Rectal smooth muscle tissue (tissue), 1 donor: Measurements from ENCODE around the gene TNS3.

ENCODE experiments used
- H3K27ac ChIP-seq: one replicate; pipeline ENCODE4 v1.7.0; 2013; ENCODE audit warnings: low read depth, low read length, inconsistent platforms
- H3K27me3 ChIP-seq: one replicate; pipeline ENCODE4 v1.7.0; 2013; ENCODE audit warnings: low read length; ENCODE audit not compliant: control insufficient read depth, insufficient read depth
- H3K36me3 ChIP-seq: one replicate; pipeline ENCODE4 v1.7.0; 2013; ENCODE audit warnings: low read length; ENCODE audit not compliant: control insufficient read depth, insufficient read depth
- H3K4me1 ChIP-seq: one replicate; pipeline ENCODE4 v1.7.0; 2013; ENCODE audit warnings: low read length; ENCODE audit not compliant: control insufficient read depth, insufficient read depth
- H3K4me3 ChIP-seq: one replicate; pipeline ENCODE4 v1.7.0; 2013; ENCODE audit warnings: low read length
- H3K9ac ChIP-seq: one replicate; pipeline ENCODE4 v1.7.0; 2013; ENCODE audit warnings: low read length

The TNS3 gene

DNA sequence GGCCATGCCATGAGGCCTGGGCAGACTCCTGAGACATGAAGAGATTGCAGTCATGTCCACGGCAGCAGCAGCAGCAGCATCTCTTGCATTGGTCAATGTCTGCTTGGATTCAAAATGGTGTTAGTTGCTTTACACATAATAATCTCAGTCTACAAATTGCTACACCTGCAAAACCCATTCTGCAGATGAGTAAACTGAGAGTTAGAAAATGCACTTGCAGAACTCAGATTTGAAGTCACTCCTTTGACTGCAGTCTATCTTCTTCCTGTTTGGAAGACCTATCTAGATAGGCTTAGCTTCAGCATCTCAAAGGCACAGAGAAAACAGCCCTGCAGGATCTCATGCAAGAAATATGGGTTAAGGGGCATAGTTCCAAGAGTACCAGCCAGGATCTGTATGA lies 350.3 kb downstream of the TNS3 start:
- Histone ChIP-seq H3K36me3 (no peaks in the 10 kb centered on the region), H3K4me1 (peaks cover 6% of the 10 kb centered on the region), H3K27me3 (no peaks in the 10 kb centered on the region), H3K9ac (no peak overlapping the region), H3K4me3 (no peak overlapping the region), H3K27ac (no peak overlapping the region)

GRCh38 chr7:47231032-47231431 lies 350.9 kb downstream of the TNS3 start:
- H3K27ac ChIP-seq = no peak overlapping the region
- H3K4me3 ChIP-seq = no peak overlapping the region
- no peaks in the 10 kb centered on the region for H3K36me3 ChIP-seq
- H3K27me3 ChIP-seq = no peaks in the 10 kb centered on the region
- no peak overlapping the region for H3K9ac ChIP-seq
- H3K4me1 ChIP-seq = peaks cover 6% of the 10 kb centered on the region

GRCh38 chr7:47228386-47229014 lies 353.4 kb downstream of the TNS3 start:
- H3K27ac ChIP-seq = no peak overlapping the region
- no peak overlapping the region for H3K9ac ChIP-seq
- H3K4me1 ChIP-seq = peaks cover 6% of the 10 kb centered on the region
- no peak overlapping the region for H3K4me3 ChIP-seq
- no peaks in the 10 kb centered on the region for H3K27me3 ChIP-seq
- H3K36me3 ChIP-seq = no peaks in the 10 kb centered on the region

DNA sequence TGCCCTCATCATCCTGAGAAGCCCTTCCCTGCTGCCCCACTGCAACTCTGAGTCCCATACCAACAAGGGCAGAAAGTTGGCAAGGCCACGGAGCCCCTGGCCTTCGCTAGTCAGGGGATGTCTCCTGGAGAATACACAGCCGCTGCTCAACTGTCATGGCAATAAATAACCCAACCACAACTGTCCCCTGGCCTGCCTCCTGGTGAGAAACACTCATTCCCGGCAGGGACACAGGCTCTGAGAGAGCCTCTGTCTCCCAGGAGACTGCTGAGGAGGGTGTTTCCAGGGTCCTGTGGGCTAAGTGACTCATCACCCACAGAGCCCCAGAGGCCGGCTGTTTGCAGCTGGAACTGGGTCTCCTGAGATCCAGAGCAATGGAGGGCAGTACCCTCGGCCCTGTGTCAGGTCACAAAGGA lies 354.1 kb downstream of the TNS3 start:
- Histone ChIP-seq H3K27me3 (no peaks in the 10 kb centered on the region), H3K36me3 (no peaks in the 10 kb centered on the region), H3K27ac (no peak overlapping the region), H3K9ac (no peak overlapping the region), H3K4me1 (peaks cover 6% of the 10 kb centered on the region), H3K4me3 (no peak overlapping the region)

DNA sequence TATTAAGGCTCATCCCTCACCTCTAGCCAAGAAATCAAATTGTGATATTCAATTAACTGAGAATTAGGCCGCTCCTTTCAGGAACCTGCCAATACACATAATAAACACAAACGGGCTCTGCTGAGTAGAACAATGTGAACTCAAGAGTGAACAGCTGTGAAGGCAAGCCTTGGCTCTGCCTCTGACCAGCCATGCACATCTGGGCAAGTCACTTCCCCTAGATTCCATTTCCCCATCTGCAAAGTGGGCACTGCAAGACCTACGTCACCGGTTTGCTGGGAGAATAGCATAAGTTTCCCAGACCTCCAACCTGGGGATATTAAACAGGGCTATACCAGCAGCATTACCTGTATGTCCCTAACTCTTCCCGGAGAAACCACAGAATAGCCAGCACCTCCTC lies 355.2 kb downstream of the TNS3 start:
- Histone ChIP-seq H3K36me3 (no peaks in the 10 kb centered on the region), H3K9ac (no peak overlapping the region), H3K27ac (no peak overlapping the region), H3K4me3 (no peak overlapping the region), H3K27me3 (no peaks in the 10 kb centered on the region), H3K4me1 (peaks cover 6% of the 10 kb centered on the region)

- no peaks in the 10 kb centered on the region for H3K36me3 ChIP-seq
Measured at GRCh38 chr7:47225387-47226131, 356.4 kb downstream of the TNS3 start.

More at GRCh38 chr7:47225387-47226131, 356.4 kb downstream of the TNS3 start:
- no peak overlapping the region for H3K9ac ChIP-seq
- no peak overlapping the region for H3K4me3 ChIP-seq
- no peak overlapping the region for H3K27ac ChIP-seq
- H3K27me3 ChIP-seq = no peaks in the 10 kb centered on the region
- H3K4me1 ChIP-seq = peaks cover 6% of the 10 kb centered on the region
